ENCODE measurements around the gene MYO7A.

Gene MYO7A

GRCh38 chr11:77115956-77116355, 12.1 kb upstream of the MYO7A start:
- Histone ChIP-seq H3K4me3 (IDR thresholded peaks at IDR 0.05; ENCODE audit: insufficient read depth, low read depth, low read length) (no peak overlapping the region), H3K36me3 (ENCODE audit: insufficient read depth) (no peaks in the 10 kb centered on the region), H3K4me1 (ENCODE audit: low read depth, poor library complexity, severe bottlenecking) (no peaks in the 10 kb centered on the region), H3K9ac (no peak overlapping the region), H4K20me1 (ENCODE audit: insufficient read depth) (no peaks in the 10 kb centered on the region), H3K4me2 (no peak overlapping the region), H2AFZ (ENCODE audit: low read depth) (no peak overlapping the region), H3K27ac (no peak overlapping the region), H3K27me3 (ENCODE audit: insufficient read depth, low read depth) (no peaks in the 10 kb centered on the region), H3K79me2 (ENCODE audit: insufficient read depth, low read depth) (no peaks in the 10 kb centered on the region)
- no peak for TF ChIP-seq CTCF (conservative IDR thresholded peaks at IDR 0.05; ENCODE audit: low read depth, low read length)

- H3K27ac ChIP-seq, result no peak overlapping the region
- H3K4me2 ChIP-seq, result no peak overlapping the region
- H3K4me3 ChIP-seq (IDR thresholded peaks at IDR 0.05; ENCODE audit: insufficient read depth, low read depth, low read length), result no peak overlapping the region
- H3K4me1 ChIP-seq (ENCODE audit: low read depth, poor library complexity, severe bottlenecking), result no peaks in the 10 kb centered on the region
- H2AFZ ChIP-seq (ENCODE audit: low read depth), result no peak overlapping the region
- no peaks in the 10 kb centered on the region for H3K27me3 ChIP-seq (ENCODE audit: insufficient read depth, low read depth)
- no peak overlapping the region for H3K9ac ChIP-seq
- TF ChIP-seq CTCF (conservative IDR thresholded peaks at IDR 0.05; ENCODE audit: low read depth, low read length), result no peak
- no peaks in the 10 kb centered on the region for H4K20me1 ChIP-seq (ENCODE audit: insufficient read depth)
- no peaks in the 10 kb centered on the region for H3K79me2 ChIP-seq (ENCODE audit: insufficient read depth, low read depth)
- no peaks in the 10 kb centered on the region for H3K36me3 ChIP-seq (ENCODE audit: insufficient read depth)
Observed at GRCh38 chr11:77117492-77117891, 10.6 kb upstream of the MYO7A start.

GRCh38 chr11:77118086-77118485, 10.0 kb upstream of the MYO7A start:
- Histone ChIP-seq H3K27me3 (ENCODE audit: insufficient read depth, low read depth) (no peaks in the 10 kb centered on the region), H3K27ac (no peak overlapping the region), H3K79me2 (ENCODE audit: insufficient read depth, low read depth) (no peaks in the 10 kb centered on the region), H4K20me1 (ENCODE audit: insufficient read depth) (no peaks in the 10 kb centered on the region), H3K4me3 (IDR thresholded peaks at IDR 0.05; ENCODE audit: insufficient read depth, low read depth, low read length) (no peak overlapping the region), H3K4me2 (no peak overlapping the region), H3K9ac (no peak overlapping the region), H3K4me1 (ENCODE audit: low read depth, poor library complexity, severe bottlenecking) (no peaks in the 10 kb centered on the region), H2AFZ (ENCODE audit: low read depth) (no peak overlapping the region), H3K36me3 (ENCODE audit: insufficient read depth) (no peaks in the 10 kb centered on the region)
- no peak for TF ChIP-seq CTCF (conservative IDR thresholded peaks at IDR 0.05; ENCODE audit: low read depth, low read length)

GRCh38 chr11:77118971-77119370, 9.1 kb upstream of the MYO7A start:
- Histone ChIP-seq H3K4me2 (no peak overlapping the region), H3K36me3 (ENCODE audit: insufficient read depth) (no peaks in the 10 kb centered on the region), H2AFZ (ENCODE audit: low read depth) (no peak overlapping the region), H3K9ac (no peak overlapping the region), H3K27me3 (ENCODE audit: insufficient read depth, low read depth) (no peaks in the 10 kb centered on the region), H3K79me2 (ENCODE audit: insufficient read depth, low read depth) (no peaks in the 10 kb centered on the region), H4K20me1 (ENCODE audit: insufficient read depth) (no peaks in the 10 kb centered on the region), H3K4me1 (ENCODE audit: low read depth, poor library complexity, severe bottlenecking) (no peaks in the 10 kb centered on the region), H3K4me3 (IDR thresholded peaks at IDR 0.05; ENCODE audit: insufficient read depth, low read depth, low read length) (no peak overlapping the region), H3K27ac (no peak overlapping the region)
- no peak for TF ChIP-seq CTCF (conservative IDR thresholded peaks at IDR 0.05; ENCODE audit: low read depth, low read length)

GRCh38 chr11:77119531-77119936, 8.5 kb upstream of the MYO7A start:
- H3K27me3 ChIP-seq (ENCODE audit: insufficient read depth, low read depth), result no peaks in the 10 kb centered on the region
- H3K4me1 ChIP-seq (ENCODE audit: low read depth, poor library complexity, severe bottlenecking), result no peaks in the 10 kb centered on the region
- no peaks in the 10 kb centered on the region for H4K20me1 ChIP-seq (ENCODE audit: insufficient read depth)
- no peak overlapping the region for H3K9ac ChIP-seq
- H2AFZ ChIP-seq (ENCODE audit: low read depth), result no peak overlapping the region
- H3K4me3 ChIP-seq (IDR thresholded peaks at IDR 0.05; ENCODE audit: insufficient read depth, low read depth, low read length), result no peak overlapping the region
- H3K36me3 ChIP-seq (ENCODE audit: insufficient read depth), result no peaks in the 10 kb centered on the region
- TF ChIP-seq CTCF (conservative IDR thresholded peaks at IDR 0.05; ENCODE audit: low read depth, low read length), result no peak
- H3K79me2 ChIP-seq (ENCODE audit: insufficient read depth, low read depth), result no peaks in the 10 kb centered on the region
- no peak overlapping the region for H3K4me2 ChIP-seq
- H3K27ac ChIP-seq, result no peak overlapping the region
